Measurements from ENCODE around the gene EGFR.

DNA sequence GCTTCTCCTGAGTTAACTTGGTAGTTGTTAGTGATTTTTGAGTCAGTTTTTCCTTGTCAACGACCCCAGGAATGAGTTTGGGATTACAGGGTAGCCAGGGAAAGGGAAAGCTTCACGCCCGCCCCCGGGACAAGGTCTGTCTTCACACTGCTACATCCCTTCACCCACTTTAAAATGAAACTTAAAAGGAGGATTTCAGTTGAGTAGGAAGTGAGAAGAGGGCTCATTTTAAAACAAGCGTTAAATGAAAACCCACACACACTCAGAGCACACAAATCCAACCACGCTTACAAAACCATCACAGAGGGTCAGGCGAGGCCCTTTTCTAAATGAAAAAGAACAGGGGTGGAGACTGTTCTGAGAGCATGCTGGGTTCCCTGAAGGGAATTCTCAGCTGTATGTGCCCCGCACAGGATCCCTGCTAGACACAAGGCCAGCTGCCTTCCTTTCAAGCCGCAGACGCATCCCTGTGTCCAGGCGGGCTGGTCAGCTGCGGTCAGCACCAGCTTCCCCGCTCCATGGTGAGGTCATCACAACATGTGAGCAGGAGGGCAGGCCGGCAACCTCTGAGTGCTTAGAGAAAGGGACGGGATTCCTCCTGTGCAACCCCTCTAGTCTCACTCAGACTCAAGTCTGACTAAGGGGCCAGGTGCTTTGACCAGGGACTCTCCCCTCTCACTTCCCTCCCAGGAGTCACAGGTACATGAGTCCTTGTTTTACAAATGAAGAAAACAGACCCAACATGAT, 111.8 kb downstream of the EGFR start:
- TF ChIP-seq, protein P1, sequence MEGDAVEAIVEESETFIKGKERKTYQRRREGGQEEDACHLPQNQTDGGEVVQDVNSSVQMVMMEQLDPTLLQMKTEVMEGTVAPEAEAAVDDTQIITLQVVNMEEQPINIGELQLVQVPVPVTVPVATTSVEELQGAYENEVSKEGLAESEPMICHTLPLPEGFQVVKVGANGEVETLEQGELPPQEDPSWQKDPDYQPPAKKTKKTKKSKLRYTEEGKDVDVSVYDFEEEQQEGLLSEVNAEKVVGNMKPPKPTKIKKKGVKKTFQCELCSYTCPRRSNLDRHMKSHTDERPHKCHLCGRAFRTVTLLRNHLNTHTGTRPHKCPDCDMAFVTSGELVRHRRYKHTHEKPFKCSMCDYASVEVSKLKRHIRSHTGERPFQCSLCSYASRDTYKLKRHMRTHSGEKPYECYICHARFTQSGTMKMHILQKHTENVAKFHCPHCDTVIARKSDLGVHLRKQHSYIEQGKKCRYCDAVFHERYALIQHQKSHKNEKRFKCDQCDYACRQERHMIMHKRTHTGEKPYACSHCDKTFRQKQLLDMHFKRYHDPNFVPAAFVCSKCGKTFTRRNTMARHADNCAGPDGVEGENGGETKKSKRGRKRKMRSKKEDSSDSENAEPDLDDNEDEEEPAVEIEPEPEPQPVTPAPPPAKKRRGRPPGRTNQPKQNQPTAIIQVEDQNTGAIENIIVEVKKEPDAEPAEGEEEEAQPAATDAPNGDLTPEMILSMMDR (IDR thresholded peaks at IDR 0.05), result no peak
- no peak for TF ChIP-seq POLR2A (IDR thresholded peaks at IDR 0.05)

Measured in prostate gland (tissue), 2 donors.